HepG2 (cell line): ENCODE measurements around the gene OR10H2. TPM values are rescaled to one million over a fixed set of nuclear protein-coding genes. Genes with fewer than 3 reads are reported as not detected.

Experiments
- ATAC-seq: fragments of 200-7000 bp; cut with Tn5 transposase; 3 replicates; pipeline ENCODE4 v1.9.1; 2020; ENCODE audit warnings: mild to moderate bottlenecking, moderate library complexity
- BruUV-seq: library from RNA; stranded (reverse); fragments of 400-500 nt; replicated peaks from 2 replicates; lab custom pipeline; 2021; lab: Mats Ljungman, UMichigan
- CTCF ChIA-PET: fragments of 300-600 bp; formaldehyde crosslinking; extraction: SDS; loops from one replicate; lab custom pipeline; 2021; ENCODE audit warnings: low total read pairs, inconsistent platforms, low intra/inter-chr PET ratio; lab: Yijun Ruan, JAX
- POLR2A ChIA-PET: fragments of 350-600 bp; sonication (Branson Sonifier 250); formaldehyde crosslinking; loops from one replicate; lab custom pipeline; 2020; ENCODE audit warnings: antibody characterized with exemption, inconsistent platforms; lab: Yijun Ruan, JAX
- DNase-seq: peaks from one replicate; pipeline ENCODE4 v3.0.0-alpha.2; 2015; ENCODE audit warnings: low spot score
- FAIRE-seq: peaks from 3 replicates; lab custom pipeline; 2011; peaks lifted over from hg19 to GRCh38; lab: Jason Lieb, UNC
- H2AFZ ChIP-seq: one replicate; pipeline ENCODE4 v1.6.1; 2011; ENCODE audit warnings: low read length, inconsistent platforms
- H3K27ac ChIP-seq: fragments of 300-600 bp; 3 replicates; pipeline ENCODE4 v1.8.0; 2011; ENCODE audit warnings: mixed run types, mild to moderate bottlenecking, mixed read lengths, low read length, inconsistent platforms; ENCODE audit not compliant: insufficient read depth; ENCODE audit errors: extremely low read length
- H3K27me3 ChIP-seq, 2 experiments: fragments of 200-600 bp in 1 of 2; 2 replicates in 1 of 2; 3 replicates in 1 of 2; pipeline versions ENCODE4 v1.6.0 to v1.8.0; 2011; ENCODE audit warnings: low read length in 2 of 2, mild to moderate bottlenecking in 2 of 2, moderate library complexity in 2 of 2, inconsistent platforms in 1 of 2; ENCODE audit not compliant: insufficient read depth in 2 of 2, control insufficient read depth in 1 of 2
- H3K36me3 ChIP-seq, 2 experiments: fragments of 200-600 bp in 1 of 2; replicated peaks in 1 of 2; 2 replicates in 1 of 2; 3 replicates in 1 of 2; pipeline versions ENCODE4 v1.5.1 to v1.8.0; 2011; ENCODE audit warnings: low read length in 2 of 2, inconsistent platforms in 1 of 2; ENCODE audit not compliant: insufficient read depth in 2 of 2, control insufficient read depth in 1 of 2
- H3K4me1 ChIP-seq: 2 replicates; pipeline ENCODE4 v1.5.1; 2012; ENCODE audit warnings: low read length, inconsistent platforms; ENCODE audit not compliant: insufficient read depth
- H3K4me2 ChIP-seq: 2 replicates; pipeline ENCODE4 v1.6.0; 2011; ENCODE audit warnings: low read depth, low read length, inconsistent platforms
- H3K4me3 ChIP-seq, 3 experiments: fragments of 200-600 bp in 1 of 3; sonication (generic), shearing (Covaris generic) in 1 of 3; replicated peaks in 1 of 3; 2 replicates each; pipeline ENCODE4 v1.5.1; 2011 to 2016; ENCODE audit warnings: low read length in 3 of 3, inconsistent platforms in 2 of 3, low read depth in 2 of 3, mild to moderate bottlenecking in 2 of 3, control low read depth in 1 of 3, mixed read lengths in 1 of 3; ENCODE audit not compliant: insufficient read depth in 1 of 3
- H3K79me2 ChIP-seq: one replicate; pipeline ENCODE4 v1.6.1; 2011; ENCODE audit warnings: low read length, inconsistent platforms; ENCODE audit not compliant: insufficient read depth
- H3K9ac ChIP-seq: 2 replicates; pipeline ENCODE4 v1.6.0; 2011; ENCODE audit warnings: mild to moderate bottlenecking, low read depth, low read length, inconsistent platforms; ENCODE audit not compliant: insufficient read depth
- H3K9me3 ChIP-seq: 2 replicates; pipeline ENCODE4 v1.5.1; 2012; ENCODE audit warnings: mild to moderate bottlenecking, low read length
- H4K20me1 ChIP-seq: 2 replicates; pipeline ENCODE4 v1.6.0; 2011; ENCODE audit warnings: inconsistent platforms, mild to moderate bottlenecking, low read length, moderate library complexity; ENCODE audit not compliant: insufficient read depth
- EP300 ChIP-seq, 3 experiments: sonication (generic) in 1 of 3; formaldehyde crosslinking in 1 of 3; IDR thresholded peaks; 2 replicates each; pipeline versions ENCODE4 v1.5.1 to v1.6.1; 2011 to 2020; ENCODE audit warnings: low read depth in 2 of 3, low read length in 2 of 3, borderline replicate concordance in 1 of 3, improper control_type of control experiment in 1 of 3, mild to moderate bottlenecking in 1 of 3, missing genetic modification reagents in 1 of 3, moderate library complexity in 1 of 3
- FOXK2 ChIP-seq: fragments of 450-650 bp; IDR thresholded peaks from 2 replicates; pipeline ENCODE4 v1.6.1; 2016
- MTF2 ChIP-seq: sonication (generic); formaldehyde crosslinking; IDR thresholded peaks from 2 replicates; pipeline ENCODE4 v1.5.0; 2020; ENCODE audit warnings: missing genetic modification reagents, borderline replicate concordance
- PCBP1 ChIP-seq: fragments of 200-400 bp; formaldehyde crosslinking; IDR thresholded peaks from 2 replicates; pipeline ENCODE4 v1.6.1; 2017; ENCODE audit warnings: mild to moderate bottlenecking, low read depth, low read length, borderline replicate concordance
- SIN3A ChIP-seq: IDR thresholded peaks from 2 replicates; pipeline ENCODE4 v1.6.1; 2011; ENCODE audit warnings: low read depth, mild to moderate bottlenecking, control low read depth, low read length, borderline replicate concordance
- ZIK1 ChIP-seq: sonication (generic); formaldehyde crosslinking; IDR thresholded peaks from 2 replicates; pipeline ENCODE4 v1.5.0; 2020; ENCODE audit warnings: mild to moderate bottlenecking, low read depth, missing genetic modification reagents, borderline replicate concordance
- ZNF672 ChIP-seq: sonication (generic); formaldehyde crosslinking; IDR thresholded peaks from 2 replicates; pipeline ENCODE4 v1.8.1; 2022; ENCODE audit warnings: missing genetic modification reagents
- WGBS: methylation state at CpG from one replicate; pipeline ENCODE4 v1.1.6; 2017; ENCODE audit warnings: low lambda C conversion rate; 5-methylcytosine and 5-hydroxymethylcytosine counted together
- in situ Hi-C: cut with HindIII; loops from 2 replicates; pipeline ENCODE4 v1.10.0; 2017; ENCODE audit warnings: low pct_unique_long_range_greater_than_20kb; ENCODE audit not compliant: extremely low pct_ligation_motif_present
- intact Hi-C: fragments of 100-400 bp; cut with micrococcal nuclease; formaldehyde crosslinking; loops from one replicate; pipeline ENCODE4 v1.10.0; 2022; ENCODE audit not compliant: unreplicated experiment
- polyA plus RNA-seq, 8 experiments: library from polyadenylated mRNA; depleted of rRNA in 3 of 8; stranded (reverse) in 7 of 8; unstranded in 1 of 8; fragments of >200 nt; fragmentation: Illumina TruSeq in 4 of 8; extraction: Trizol in 4 of 8; gene quantifications; 2 replicates each; pipeline versions ENCODE4 v1.2.1 to v1.2.3, GENCODE V29; 2011 to 2016; ENCODE audit warnings: low read depth in 4 of 8, missing spikeins in 1 of 8, mixed read lengths in 1 of 8; ENCODE audit not compliant: insufficient read depth in 1 of 8
- total RNA-seq, 5 experiments: library from RNA; depleted of rRNA; stranded (reverse); fragments of >200 nt; fragmentation: Illumina TruSeq; extraction: Trizol; gene quantifications; 2 replicates each; pipeline ENCODE4 v1.2.3, GENCODE V29; 2016; ENCODE audit warnings: low read depth in 1 of 5
- TF ChIP-seq, protein P1 (sequence below): IDR thresholded peaks from 2 replicates; pipeline ENCODE4 v1.6.1; 2012; ENCODE audit warnings: low read depth, low read length, improper control_type of control experiment

Gene OR10H2
- total and polyA plus RNA-seq, 2 of the 13 experiments (the other 11 are each of a cell fraction or from before 2014, with no cell fraction given): not detected

DNA sequence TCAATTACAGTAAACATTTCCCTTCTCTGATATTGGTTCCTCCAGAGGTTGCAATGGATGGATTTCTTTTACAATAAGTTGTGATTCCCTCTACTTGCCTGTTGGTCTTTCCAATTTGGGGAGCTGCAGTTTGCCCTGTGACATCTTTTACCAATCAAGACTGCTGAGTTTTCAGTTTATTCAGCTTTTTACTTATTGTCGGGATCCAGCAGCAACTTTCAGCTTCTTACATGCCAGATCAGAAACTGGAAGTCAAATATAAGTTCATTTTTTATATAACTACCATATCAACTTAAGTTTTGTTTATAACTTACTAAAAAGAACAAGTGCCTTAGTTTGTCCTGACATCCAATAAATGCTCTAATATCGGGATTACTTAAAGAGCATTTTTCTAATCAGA lies 20.4 kb downstream of the OR10H2 start:
- intact Hi-C loops: no loop called here
- WGBS: 31% methylated on average over 2 of the region's 2 CpGs
- no TSS peak for BruUV-seq
- Histone ChIP-seq H3K27ac (no peak overlapping the region), H3K4me2 (no peak overlapping the region), H4K20me1 (no peaks in the 10 kb centered on the region), H3K9me3 (no peaks in the 10 kb centered on the region), H3K4me3 (no peak overlapping the region), H3K27me3 (no peaks in the 10 kb centered on the region), H2AFZ (no peak overlapping the region), H3K36me3 (no peaks in the 10 kb centered on the region), H3K4me1 (no peaks in the 10 kb centered on the region), H3K9ac (no peak overlapping the region), H3K79me2 (no peaks in the 10 kb centered on the region)
- no peak for ATAC-seq
- TF ChIP-seq ZNF672 (CRISPR knock-in tag) (no peak), EP300 (IDR thresholded peaks at IDR 0.05; ENCODE audit: low read depth in 2 of 2, low read length in 2 of 2) (no peak), EP300 (CRISPR knock-in tag; IDR thresholded peaks at IDR 0.05; ENCODE audit: borderline replicate concordance) (no peak), SIN3A (no peak), MTF2 (CRISPR knock-in tag) (no peak), FOXK2 (no peak), ZIK1 (CRISPR knock-in tag) (no peak), PCBP1 (no peak)
- TF ChIP-seq, protein P1, sequence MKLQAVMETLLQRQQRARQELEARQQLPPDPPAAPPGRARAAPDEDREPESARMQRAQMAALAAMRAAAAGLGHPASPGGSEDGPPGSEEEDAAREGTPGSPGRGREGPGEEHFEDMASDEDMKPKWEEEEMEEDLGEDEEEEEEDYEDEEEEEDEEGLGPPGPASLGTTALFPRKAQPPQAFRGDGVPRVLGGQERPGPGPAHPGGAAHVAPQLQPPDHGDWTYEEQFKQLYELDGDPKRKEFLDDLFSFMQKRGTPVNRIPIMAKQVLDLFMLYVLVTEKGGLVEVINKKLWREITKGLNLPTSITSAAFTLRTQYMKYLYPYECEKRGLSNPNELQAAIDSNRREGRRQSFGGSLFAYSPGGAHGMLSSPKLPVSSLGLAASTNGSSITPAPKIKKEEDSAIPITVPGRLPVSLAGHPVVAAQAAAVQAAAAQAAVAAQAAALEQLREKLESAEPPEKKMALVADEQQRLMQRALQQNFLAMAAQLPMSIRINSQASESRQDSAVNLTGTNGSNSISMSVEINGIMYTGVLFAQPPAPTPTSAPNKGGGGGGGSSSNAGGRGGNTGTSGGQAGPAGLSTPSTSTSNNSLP: no peak
- no peak for DNase-seq
- ChIA-PET CTCF (no interaction called here), POLR2A (no interaction called here)
- in situ Hi-C loops: no loop called here
- no peak for FAIRE-seq
